Stimulated activated CD8-positive, alpha-beta memory T cell treated with anti-CD3 and anti-CD28 coated beads, Interleukin-15, amount 100 ng/mL, for 1 hour (primary cell): ENCODE measurements around the gene ASPG.

Source experiments
- DNase-seq: peaks from one replicate; pipeline ENCODE4 v3.0.0-alpha.2; 2020; ENCODE audit warnings: low read depth

ASPG gene

GRCh38 chr14:104136472-104137296 lies 51.2 kb downstream of the ASPG start:
- no peak for DNase-seq

DNA sequence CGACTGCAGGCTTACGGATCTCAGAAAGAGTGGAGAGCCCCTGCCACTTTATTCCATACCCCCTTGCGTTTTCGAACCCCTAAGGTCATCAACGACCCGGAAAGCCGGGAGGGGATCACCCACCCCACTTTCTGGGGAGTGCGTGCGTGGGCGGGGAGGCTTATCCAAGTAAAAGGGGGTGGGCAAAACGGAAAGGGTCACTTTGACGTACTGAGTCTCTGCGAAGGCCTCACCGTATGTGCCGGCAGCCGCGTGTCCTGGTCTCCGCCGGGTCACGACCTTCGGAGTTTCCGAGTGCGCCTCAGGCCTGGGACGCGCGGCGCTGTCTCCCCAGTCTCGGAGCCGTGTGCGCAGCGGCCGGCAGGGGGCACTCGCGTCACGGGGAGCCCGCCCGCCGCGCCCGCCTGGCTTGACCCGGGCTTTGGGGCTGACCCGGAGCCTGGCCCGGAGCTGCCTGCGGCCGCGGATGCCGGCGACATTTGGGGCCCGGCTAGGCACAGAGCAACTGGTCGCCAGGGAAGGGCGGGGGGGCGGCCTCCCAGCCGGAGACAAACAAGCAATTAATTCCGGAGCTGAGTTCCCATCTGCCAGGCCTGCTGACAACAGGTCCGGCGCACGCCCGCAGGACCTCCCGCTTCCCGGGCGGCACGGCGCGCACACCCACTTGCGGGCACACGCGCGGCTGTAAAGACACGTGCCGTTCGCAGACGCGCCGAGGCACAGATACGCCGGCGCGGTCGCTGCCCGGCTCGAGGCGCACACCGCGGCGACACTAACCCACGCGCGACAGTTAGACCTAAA lies 52.0 kb downstream of the ASPG start:
- DNase-seq = peak; percentile 23

DNA sequence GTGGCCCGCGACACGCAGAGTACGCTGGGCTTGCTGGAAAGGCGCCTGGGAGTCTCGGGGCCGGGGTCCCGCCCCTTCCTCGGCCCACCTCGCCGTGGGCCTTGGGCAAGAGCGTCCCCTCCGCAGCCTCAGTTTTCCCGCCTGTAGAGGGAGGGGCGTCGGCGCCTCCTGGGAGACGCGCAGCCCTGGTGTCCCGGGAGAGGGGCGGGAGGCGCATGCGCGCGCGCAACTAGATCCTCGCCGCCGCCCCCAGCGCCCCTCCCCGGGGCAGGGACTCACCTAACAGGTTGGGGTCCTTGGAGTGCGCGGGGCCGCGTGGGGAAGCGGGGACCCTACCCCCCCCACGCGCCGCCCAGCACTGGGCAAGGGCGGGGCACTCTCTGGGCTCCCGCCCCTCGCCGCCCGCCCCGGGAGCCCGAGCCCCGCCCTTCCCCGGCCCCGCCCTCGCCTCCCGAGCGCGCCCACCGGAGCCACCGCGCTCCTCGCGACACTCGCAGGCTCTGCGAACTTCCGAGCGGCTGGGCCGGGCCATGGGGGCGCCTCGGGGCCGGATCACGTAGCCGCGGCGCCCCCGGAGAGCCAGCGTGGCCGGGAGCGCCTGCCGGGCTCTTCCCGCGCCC lies 52.7 kb downstream of the ASPG start, which contains the start of gene KIF26A:
TSS of gene KIF26A (plus strand) at position 490 of the 620 bp plus-strand sequence. CDS start 136 bp downstream, outside the sequence.
- no peak for DNase-seq

DNA sequence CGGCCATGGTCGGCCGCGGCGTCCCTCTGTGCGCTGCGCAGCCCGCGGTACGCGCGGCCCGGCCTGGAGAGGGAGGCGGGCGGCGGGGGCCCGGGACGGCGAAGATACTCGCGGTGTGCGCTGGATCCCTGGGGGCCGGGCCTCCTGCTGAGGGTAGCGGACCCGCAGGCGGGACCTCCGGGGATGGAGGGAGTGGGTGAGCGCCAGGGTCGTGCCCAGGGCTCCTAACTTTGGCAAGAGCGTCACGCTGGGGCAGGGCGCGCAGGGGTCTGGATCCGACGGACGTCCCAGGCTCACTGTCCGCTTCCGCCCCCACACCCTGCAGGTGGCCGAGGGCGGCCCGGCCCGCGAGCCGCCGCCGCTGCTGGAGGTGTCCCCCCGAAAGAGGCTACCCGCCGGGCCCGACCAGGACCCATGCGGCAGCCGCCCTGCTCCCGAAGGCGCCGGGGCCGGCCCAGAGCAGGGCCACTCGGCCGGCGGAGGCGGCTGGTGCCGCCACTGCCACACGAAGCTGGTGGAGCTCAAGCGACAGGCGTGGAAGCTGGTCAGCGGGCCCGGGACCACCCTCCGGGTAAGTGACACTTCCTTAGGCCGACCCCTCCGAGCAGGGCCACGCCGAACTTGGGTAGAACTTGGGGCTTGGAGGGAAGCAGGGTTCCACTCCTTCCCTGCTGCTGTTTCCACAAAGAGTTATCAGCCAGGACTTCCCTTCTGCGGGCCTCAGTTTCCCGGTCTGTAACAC lies 53.4 kb downstream of the ASPG start:
- no peak for DNase-seq

DNA sequence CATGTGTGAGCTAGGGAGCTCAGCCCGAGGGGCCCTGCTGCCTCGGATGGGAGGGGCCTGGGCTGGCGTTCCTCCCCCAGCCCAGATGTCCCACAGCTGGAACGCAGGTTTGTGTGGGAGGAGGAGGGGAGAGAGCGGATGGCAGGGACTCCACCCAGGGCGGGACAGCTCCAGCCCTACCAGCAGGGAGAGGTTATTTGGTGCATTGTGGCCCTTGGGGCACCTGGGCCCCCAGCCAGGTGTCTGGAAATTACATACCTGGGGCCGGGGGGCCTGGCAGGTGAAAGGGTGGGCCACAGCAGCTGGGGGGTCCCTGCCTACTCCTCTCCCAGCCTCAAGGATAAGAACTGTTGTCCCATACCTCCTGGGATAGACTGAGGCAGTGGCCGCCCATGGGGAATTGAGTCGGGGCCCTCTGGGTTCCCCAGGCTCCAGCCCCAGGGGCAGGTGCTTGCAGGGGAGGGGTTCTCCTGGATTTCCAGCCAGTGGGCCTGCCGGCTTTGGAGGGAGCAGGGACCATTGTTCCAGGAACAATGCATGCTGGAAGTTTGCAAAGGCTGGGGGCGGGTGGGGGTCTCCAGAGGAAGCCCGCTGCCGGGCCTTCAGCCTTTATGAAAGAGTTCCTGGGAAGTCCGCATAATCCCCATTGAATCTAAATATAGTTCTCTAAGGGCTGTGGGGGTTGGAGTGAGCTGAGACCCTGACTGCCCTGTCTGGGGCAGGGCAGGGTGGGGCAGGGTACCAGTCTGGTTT lies 54.1 kb downstream of the ASPG start:
- DNase-seq = no peak

- DNase-seq = no peak
Observed at GRCh38 chr14:104140213-104140462, 54.6 kb downstream of the ASPG start.

DNA sequence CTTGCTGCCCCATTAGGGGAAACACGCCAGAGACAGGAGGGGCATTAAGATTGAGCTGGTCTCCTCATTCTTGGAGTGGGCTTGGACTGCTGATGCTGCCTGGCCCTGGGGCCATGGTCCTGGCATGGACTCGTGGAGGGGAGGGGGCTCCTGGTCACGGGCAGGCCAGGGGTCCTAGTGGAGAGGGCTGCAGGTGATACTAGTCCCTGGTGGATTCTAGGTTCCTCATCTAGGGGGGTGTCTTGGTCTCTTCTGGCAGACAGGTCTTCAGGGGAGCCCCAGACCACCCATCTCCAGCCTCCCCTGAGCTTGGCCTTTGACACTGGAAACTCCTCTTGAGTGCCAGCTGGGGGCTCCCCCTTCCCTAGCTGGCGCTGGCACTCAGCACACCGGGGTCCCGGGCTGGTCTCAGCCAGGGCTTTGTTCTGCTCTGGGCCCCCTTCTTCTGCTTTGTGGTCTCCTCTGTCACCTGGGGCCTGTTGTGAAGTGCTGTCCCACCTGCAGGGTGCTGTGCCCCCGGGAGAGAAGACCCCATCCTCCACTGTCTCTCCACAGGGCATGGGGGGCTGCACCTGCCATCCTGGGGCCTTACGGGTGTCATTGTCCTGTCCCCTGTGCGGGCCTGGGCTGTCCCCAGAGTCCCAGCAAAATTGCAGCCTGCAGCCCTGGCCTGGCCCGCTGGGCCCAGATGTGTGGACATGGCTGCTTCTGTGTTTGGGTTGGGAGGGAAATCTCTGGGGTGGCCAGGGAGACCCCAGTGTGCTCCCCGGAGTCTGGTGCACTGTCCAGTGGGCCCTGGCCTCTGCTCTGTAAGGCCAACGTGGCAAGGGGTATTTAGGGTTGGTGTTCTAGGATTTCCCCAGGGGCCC lies 55.2 kb downstream of the ASPG start:
- DNase-seq = no peak

DNA sequence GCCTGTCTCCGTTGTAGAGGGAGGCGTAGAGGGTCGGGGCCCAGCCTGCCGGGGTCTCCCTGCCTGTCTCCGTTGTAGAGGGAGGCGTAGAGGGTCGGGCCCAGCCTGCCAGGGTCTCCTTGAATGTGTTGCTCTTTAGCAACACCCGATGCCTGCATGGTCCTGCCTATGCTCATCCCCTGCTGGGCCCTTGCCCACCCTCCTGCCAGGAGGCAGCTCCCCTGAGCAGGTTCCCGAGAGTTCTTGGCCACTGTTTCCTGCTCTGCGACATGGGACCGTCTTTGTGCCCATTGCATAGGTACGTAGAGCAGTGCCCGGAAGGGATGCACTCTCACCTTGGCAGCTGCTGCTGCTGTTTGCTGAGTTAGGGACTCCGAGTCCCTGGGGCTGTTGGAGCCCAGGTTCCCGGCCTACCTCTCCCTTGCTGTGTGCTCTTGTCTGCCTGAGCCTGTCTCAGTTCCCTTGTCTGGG lies 56.2 kb downstream of the ASPG start:
- no peak for DNase-seq

DNA sequence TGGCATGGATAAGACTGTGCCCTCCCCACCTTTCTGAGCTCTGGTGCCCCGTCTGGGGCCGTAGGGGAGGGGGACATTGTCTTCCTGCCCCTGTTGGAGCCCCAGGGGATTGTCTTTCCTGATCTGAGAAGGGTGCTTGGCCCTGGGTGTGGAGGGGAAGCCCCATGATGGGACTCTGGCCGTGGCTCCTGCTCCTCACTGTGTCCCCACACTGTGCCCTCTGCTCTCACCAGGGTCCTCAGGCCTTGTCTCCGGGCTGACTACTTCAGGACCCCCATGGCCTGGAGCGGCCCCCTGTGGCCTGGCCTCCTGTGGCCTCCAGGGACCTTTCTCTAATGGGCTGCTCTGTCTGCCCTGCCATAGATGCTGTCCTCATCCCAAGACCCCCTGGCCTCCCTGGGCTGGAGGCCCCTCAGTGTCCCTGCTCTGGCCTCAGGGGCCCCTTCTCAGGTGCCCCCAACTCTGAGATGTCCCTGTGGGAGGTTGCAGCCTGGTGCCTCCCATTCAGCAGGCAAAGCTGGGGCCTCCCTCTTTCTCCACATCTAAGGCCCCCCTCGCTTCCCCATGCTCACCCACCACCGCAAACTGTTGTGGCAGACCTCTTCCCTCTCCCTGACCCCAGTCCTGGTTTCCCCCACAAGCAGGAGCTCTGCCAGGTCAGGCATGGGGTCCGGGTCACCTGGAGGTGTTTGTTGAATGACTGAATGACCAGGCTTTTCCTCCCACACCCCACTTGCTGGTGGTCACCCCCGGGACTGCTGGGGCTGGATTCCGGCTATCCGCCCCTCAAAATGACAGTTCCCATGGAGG lies 56.8 kb downstream of the ASPG start:
- DNase-seq = no peak

DNA sequence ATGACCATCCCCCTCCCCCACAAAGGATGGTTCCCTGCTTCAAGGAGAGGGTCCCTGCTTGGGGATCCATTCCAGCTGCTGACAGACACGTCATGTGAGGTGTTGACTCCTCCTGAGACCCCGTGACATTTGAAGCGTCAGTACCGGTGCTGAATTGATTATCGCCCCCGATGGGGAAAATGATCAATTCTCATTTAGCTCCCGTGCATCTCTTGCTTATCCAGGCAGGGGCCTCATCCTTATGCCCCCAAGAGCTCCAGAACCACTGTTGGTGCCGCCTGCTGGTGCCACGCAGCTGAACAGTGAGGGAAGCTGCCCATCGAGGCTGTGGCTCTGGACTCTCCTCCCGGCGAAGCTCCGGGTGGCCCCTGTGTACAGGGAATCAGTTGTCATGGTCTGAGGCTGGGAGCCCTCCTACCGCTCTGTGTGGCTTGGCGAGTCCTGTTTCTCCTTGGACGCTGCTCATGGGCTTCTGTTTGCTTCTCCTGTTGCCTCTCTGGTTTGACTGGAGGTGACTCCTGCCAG lies 57.5 kb downstream of the ASPG start:
- DNase-seq = no peak

- no peak for DNase-seq
Observed at GRCh38 chr14:104143521-104144452, 58.3 kb downstream of the ASPG start.

DNA sequence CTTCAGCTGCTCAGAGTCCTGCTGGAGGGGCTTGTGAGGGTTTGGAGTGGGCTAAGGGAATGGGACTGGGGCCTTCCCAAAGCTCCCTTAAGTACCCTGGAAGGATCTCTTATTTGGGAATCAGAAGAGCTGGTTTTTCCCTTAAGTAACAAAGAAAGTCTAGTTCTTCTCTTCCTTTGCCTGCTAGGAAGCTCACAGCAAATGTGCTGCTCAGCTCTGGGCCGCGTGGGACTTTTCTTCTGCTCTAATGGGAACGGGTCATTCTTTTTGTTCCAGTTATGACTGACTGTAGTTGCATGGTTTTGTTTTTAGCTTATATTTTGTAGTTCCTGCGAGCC lies 58.9 kb downstream of the ASPG start:
- no peak for DNase-seq

GRCh38 chr14:104144911-104145825 lies 59.7 kb downstream of the ASPG start:
- DNase-seq = no peak

- no peak for DNase-seq
Observed at GRCh38 chr14:104145826-104146601, 60.5 kb downstream of the ASPG start.

DNA sequence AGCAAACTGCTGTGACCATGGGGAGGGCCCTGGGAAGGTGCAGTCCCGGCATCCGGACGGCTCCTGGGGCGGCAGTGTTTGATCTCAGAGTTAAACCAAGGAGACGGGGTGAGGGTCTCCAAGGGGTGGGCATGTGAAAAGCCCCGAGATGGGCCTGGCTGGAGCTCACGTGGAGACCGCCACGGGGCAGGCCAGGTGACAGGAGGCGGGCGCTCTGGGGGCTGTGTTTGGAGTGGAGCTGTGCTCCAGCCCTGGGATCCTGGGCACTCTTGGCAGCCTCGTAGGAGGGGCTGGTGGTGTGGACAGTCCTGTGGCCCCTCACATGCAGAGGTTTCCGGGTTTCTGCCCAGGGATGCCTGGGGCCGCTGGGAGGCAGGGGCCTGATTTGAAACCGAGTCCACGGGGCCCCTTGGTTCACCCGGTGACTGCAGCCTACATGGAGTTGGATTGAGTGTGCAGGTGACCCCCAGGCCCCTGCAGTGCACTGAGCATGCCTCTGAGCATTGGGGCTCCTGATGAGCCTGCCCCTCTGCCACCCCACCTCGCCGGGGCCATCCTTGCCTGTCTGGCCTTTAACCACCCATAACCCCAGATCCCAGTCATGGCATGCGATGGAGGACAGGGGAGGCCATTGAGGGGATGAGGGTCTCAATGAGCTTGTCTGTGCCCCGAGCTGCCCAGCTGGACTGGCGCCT lies 61.3 kb downstream of the ASPG start:
- no peak for DNase-seq
